Caco-2 (cell line): ENCODE results near the gene ACTL9. TPM values are rescaled to one million over a fixed set of nuclear protein-coding genes. Genes with fewer than 3 reads are reported as not detected.

ENCODE experiments used
- BruUV-seq: library from RNA; stranded (reverse); fragments of 400-500 nt; replicated peaks from 2 replicates; lab custom pipeline; 2021; lab: Mats Ljungman, UMichigan
- CTCF ChIA-PET: fragments of 300-600 bp; sonication (Branson Sonifier 250); formaldehyde crosslinking; loops from one replicate; lab custom pipeline; 2022; ENCODE audit warnings: antibody characterized with exemption; lab: Charles Lee
- POLR2A ChIA-PET: fragments of 300-600 bp; sonication (Branson Sonifier 250); formaldehyde crosslinking; loops from one replicate; lab custom pipeline; 2022; ENCODE audit warnings: antibody characterized with exemption; lab: Charles Lee
- DNase-seq, 2 experiments: peaks; one replicate each; pipeline versions ENCODE4 v3.0.0 to v3.0.0-alpha.2; 2020 to 2022
- H3K27me3 ChIP-seq: replicated peaks from 2 replicates; pipeline ENCODE4 v1.6.0; 2011; ENCODE audit warnings: low read length; ENCODE audit not compliant: control insufficient read depth, insufficient read depth
- H3K36me3 ChIP-seq: 2 replicates; pipeline ENCODE4 v1.5.1; 2011; ENCODE audit warnings: low read length; ENCODE audit not compliant: control insufficient read depth, insufficient read depth
- H3K4me1 ChIP-seq: fragments of 250-450 bp; sonication (Bioruptor Pico); 2 replicates; pipeline ENCODE4 v1.5.1; 2020; ENCODE audit warnings: mild to moderate bottlenecking
- H3K4me3 ChIP-seq: 2 replicates; pipeline ENCODE4 v1.5.1; 2011; ENCODE audit warnings: low read depth, mild to moderate bottlenecking, control low read depth, low read length
- H3K9me3 ChIP-seq: fragments of 250-450 bp; sonication (Bioruptor Pico); 2 replicates; pipeline ENCODE4 v1.5.1; 2020; ENCODE audit warnings: mild to moderate bottlenecking, moderate library complexity
- H3K27ac Mint-ChIP-seq: one replicate; pipeline ENCODE4 v1.8.0; 2022; ENCODE audit warnings: mixed read lengths; ENCODE audit not compliant: unreplicated experiment
- H3K27me3 Mint-ChIP-seq: one replicate; pipeline ENCODE4 v1.8.0; 2022; ENCODE audit warnings: mixed read lengths; ENCODE audit not compliant: insufficient read depth, unreplicated experiment
- H3K36me3 Mint-ChIP-seq: one replicate; pipeline ENCODE4 v1.8.0; 2022; ENCODE audit warnings: mild to moderate bottlenecking, mixed read lengths; ENCODE audit not compliant: insufficient read depth, unreplicated experiment
- H3K4me1 Mint-ChIP-seq: one replicate; pipeline ENCODE4 v1.8.0; 2022; ENCODE audit warnings: low read depth, mixed read lengths; ENCODE audit not compliant: unreplicated experiment
- H3K4me3 Mint-ChIP-seq: one replicate; pipeline ENCODE4 v1.8.0; 2022; ENCODE audit warnings: mild to moderate bottlenecking, moderate library complexity, mixed read lengths; ENCODE audit not compliant: unreplicated experiment
- H3K9me3 Mint-ChIP-seq: one replicate; pipeline ENCODE4 v1.8.0; 2022; ENCODE audit warnings: mixed read lengths; ENCODE audit not compliant: unreplicated experiment
- CTCF ChIP-seq, 2 experiments: fragments of 200-600 bp in 1 of 2; IDR thresholded peaks; 1 replicate in 1 of 2; 2 replicates in 1 of 2; pipeline versions ENCODE4 v1.5.1 to v1.8.0; 2011 to 2022; ENCODE audit warnings: antibody characterized with exemption in 1 of 2, control low read depth in 1 of 2, inconsistent platforms in 1 of 2, low read depth in 1 of 2, low read length in 1 of 2, mild to moderate bottlenecking in 1 of 2, moderate library complexity in 1 of 2; ENCODE audit not compliant: insufficient read depth in 1 of 2, severe bottlenecking in 1 of 2, unreplicated experiment in 1 of 2
- intact Hi-C: fragments of 100-400 bp; cut with micrococcal nuclease; formaldehyde crosslinking; loops from one replicate; pipeline ENCODE4 v1.10.0; 2022; ENCODE audit not compliant: unreplicated experiment
- total RNA-seq: library from RNA; stranded (reverse); gene quantifications from 2 replicates; pipeline ENCODE4 v1.2.3, GENCODE V29; 2022

Gene ACTL9
- total RNA-seq, 1 experiment from 2014 or later: not detected

GRCh38 chr19:8688930-8689329 lies 9.7 kb downstream of the ACTL9 start:
- Mint-ChIP-seq H3K27ac (no peak overlapping the region), H3K9me3 (no peaks in the 10 kb centered on the region), H3K4me3 (no peak overlapping the region), H3K36me3 (no peaks in the 10 kb centered on the region), H3K27me3 (peaks cover 8% of the 10 kb centered on the region), H3K4me1 (no peaks in the 10 kb centered on the region)
- H3K27me3 ChIP-seq: no peaks in the 10 kb centered on the region
- intact Hi-C loops: no loop called here
- no peaks in the 10 kb centered on the region for H3K9me3 ChIP-seq
- DNase-seq: no peak
- no peak for TF ChIP-seq CTCF (IDR thresholded peaks at IDR 0.05; ENCODE audit: insufficient read depth in 1 of 2, low read depth in 1 of 2, low read length in 1 of 2, severe bottlenecking in 1 of 2, unreplicated experiment in 1 of 2)
- no peaks in the 10 kb centered on the region for H3K36me3 ChIP-seq
- H3K4me1 ChIP-seq: no peaks in the 10 kb centered on the region
- CTCF ChIA-PET: no interaction called here
- BruUV-seq: no TSS peak
- POLR2A ChIA-PET: no interaction called here
- no peak overlapping the region for H3K4me3 ChIP-seq

GRCh38 chr19:8686549-8686948 lies 12.0 kb downstream of the ACTL9 start:
- CTCF ChIA-PET: no interaction called here
- H3K4me1 ChIP-seq: no peaks in the 10 kb centered on the region

GRCh38 chr19:8684001-8684902 lies 14.3 kb downstream of the ACTL9 start:
- Mint-ChIP-seq H3K27me3 (peaks cover 3% of the 10 kb centered on the region), H3K27ac (no peak overlapping the region), H3K36me3 (no peaks in the 10 kb centered on the region), H3K4me1 (no peaks in the 10 kb centered on the region), H3K9me3 (peaks cover 16% of the 10 kb centered on the region), H3K4me3 (no peak overlapping the region)
- intact Hi-C loops: no loop called here
- no peak for TF ChIP-seq CTCF (IDR thresholded peaks at IDR 0.05; ENCODE audit: insufficient read depth in 1 of 2, low read depth in 1 of 2, low read length in 1 of 2, severe bottlenecking in 1 of 2, unreplicated experiment in 1 of 2)
- no TSS peak for BruUV-seq
- ChIA-PET POLR2A (no interaction called here), CTCF (no interaction called here)
- Histone ChIP-seq H3K4me3 (no peak overlapping the region), H3K36me3 (no peaks in the 10 kb centered on the region), H3K4me1 (no peaks in the 10 kb centered on the region), H3K9me3 (no peaks in the 10 kb centered on the region), H3K27me3 (no peaks in the 10 kb centered on the region)
- DNase-seq: no peak

More at GRCh38 chr19:8686549-8686948, 12.0 kb downstream of the ACTL9 start:
- Mint-ChIP-seq H3K4me3 (no peak overlapping the region), H3K9me3 (peaks cover 10% of the 10 kb centered on the region), H3K36me3 (no peaks in the 10 kb centered on the region), H3K4me1 (no peaks in the 10 kb centered on the region), H3K27ac (no peak overlapping the region), H3K27me3 (peaks cover 3% of the 10 kb centered on the region)
- intact Hi-C loops: no loop called here
- H3K4me3 ChIP-seq: no peak overlapping the region
- no TSS peak for BruUV-seq
- H3K9me3 ChIP-seq: no peaks in the 10 kb centered on the region
- POLR2A ChIA-PET: no interaction called here
- no peak for TF ChIP-seq CTCF (IDR thresholded peaks at IDR 0.05; ENCODE audit: insufficient read depth in 1 of 2, low read depth in 1 of 2, low read length in 1 of 2, severe bottlenecking in 1 of 2, unreplicated experiment in 1 of 2)
- no peaks in the 10 kb centered on the region for H3K36me3 ChIP-seq
- no peak for DNase-seq
- no peaks in the 10 kb centered on the region for H3K27me3 ChIP-seq
